Measurements from ENCODE around the gene TRAF5. TPM values are rescaled to one million over a fixed set of nuclear protein-coding genes. Genes with fewer than 3 reads are reported as not detected.

The TRAF5 gene
- total and polyA plus RNA-seq, 11 donors, result 1.3 to 8.8 (median 2.1) TPM

DNA sequence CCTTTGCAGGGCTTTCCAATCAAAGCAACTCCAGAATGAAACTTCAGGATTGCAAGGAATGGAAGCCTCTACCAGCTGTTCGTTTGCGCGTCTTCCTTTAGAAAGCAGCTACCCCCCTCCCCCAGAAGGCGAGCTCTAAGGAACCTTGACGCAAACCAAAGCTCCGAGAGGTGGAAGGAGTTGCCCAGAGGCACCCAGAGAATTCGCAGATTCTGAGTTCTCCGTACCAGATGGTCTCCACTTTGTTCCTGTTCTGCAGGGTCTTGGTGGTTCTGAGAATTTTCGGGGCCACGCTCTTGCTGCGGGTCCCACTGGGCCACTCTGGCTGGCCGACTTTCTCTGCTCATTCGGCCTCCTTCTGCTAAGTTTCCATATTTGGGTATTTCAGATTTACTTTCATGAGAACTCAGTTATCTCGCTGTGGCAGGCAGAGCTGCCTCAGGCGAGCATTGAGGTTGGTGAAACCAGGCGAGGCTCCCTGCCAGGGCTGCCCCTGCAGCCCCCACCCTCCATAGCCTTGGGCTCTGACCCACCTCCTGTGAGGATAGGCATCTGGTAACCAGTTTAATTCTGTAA, 801 bp downstream of the TRAF5 start:
- H3K36me3 ChIP-seq, result no peaks in the 10 kb centered on the region
- WGBS, 4 donors, result 22 to 28% (median 25%) methylated on average over 16 of the region's 16 CpGs
- H3K27me3 ChIP-seq, result no peaks in the 10 kb centered on the region
- H3K4me1 ChIP-seq, result peaks cover 0 to 59% (median 15%) of the 10 kb centered on the region in 12 donors
- H3K4me3 ChIP-seq, result peak overlapping the region; percentile 65 to 93 (median 74)
- peak overlapping the region; percentile 14 to 86 (median 69) for H3K27ac ChIP-seq
- peak in 2 of 5 donors; percentile 25 for DNase-seq
- intact Hi-C loops (cut with DNase I), result loop anchor here (5.0 to 10.0 kb wide), 6 partner anchors 55 to 327 kb away; no protein-coding TSS in a partner anchor
- H3K9me3 ChIP-seq, result no peaks in the 10 kb centered on the region
- TF ChIP-seq POLR2A (IDR thresholded peaks at IDR 0.05), result no peak
- no peak for TF ChIP-seq CTCF (IDR thresholded peaks at IDR 0.05)
- peak; percentile 4 to 41 (median 26) for ATAC-seq

DNA sequence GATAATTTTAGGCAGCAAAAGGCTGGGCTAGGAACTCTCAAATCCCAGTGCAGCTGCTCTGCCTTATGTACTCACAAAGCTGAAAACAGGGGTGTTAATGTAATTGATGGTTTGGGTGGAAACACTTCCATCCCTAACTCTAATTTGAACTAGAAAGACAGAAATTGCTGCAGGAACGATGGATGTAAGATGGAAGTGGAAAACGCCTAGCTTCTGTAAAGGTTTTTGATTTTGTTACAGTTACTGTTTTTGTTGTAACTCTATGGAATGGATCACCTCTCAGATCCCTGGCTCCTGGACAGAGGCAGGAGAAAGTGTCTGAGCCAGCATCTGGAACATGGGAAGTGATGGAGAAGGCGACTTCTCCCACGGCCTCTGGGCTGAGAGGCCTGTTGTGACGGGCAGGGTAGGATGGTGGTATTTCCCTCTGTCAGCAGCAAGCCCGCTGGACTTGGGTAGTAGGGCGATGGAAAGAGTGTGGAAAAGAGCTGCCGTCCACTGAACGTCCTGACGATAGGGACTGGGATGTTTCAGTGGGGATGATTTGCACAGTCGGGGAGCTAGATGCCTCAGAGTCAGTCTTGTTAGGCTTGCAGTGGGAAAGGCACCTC, 1.6 kb downstream of the TRAF5 start:
- Histone ChIP-seq H3K4me1 (peaks cover 0 to 66% (median 15%) of the 10 kb centered on the region in 12 donors), H3K27me3 (no peaks in the 10 kb centered on the region), H3K27ac (peak overlapping the region in 8 of 12 donors; percentile 11 to 86 (median 76)), H3K4me3 (peak overlapping the region in 8 of 12 donors; percentile 65 to 93 (median 78)), H3K36me3 (no peaks in the 10 kb centered on the region), H3K9me3 (no peaks in the 10 kb centered on the region)
- intact Hi-C loops (cut with DNase I), result loop anchor here (5.0 to 10.0 kb wide), 6 partner anchors 54 to 327 kb away; no protein-coding TSS in a partner anchor
- DNase-seq, result no peak
- no peak for ATAC-seq
- TF ChIP-seq POLR2A (IDR thresholded peaks at IDR 0.05), result no peak
- no peak for TF ChIP-seq CTCF (IDR thresholded peaks at IDR 0.05)
- WGBS, 4 donors, result 83 to 93% (median 86%) methylated on average over 11 of the region's 11 CpGs

GRCh38 chr1:211328866-211329475, 2.3 kb downstream of the TRAF5 start:
- DNase-seq, result no peak
- intact Hi-C loops (cut with DNase I), result loop anchor here (5.0 to 10.0 kb wide), 6 partner anchors 53 to 326 kb away; no protein-coding TSS in a partner anchor
- no peaks in the 10 kb centered on the region for H3K27me3 ChIP-seq
- H3K27ac ChIP-seq, result peak overlapping the region in 1 of 12 donors; percentile 82
- peak overlapping the region in 2 of 12 donors; percentile 76 to 84 for H3K4me3 ChIP-seq
- ATAC-seq, result no peak
- no peaks in the 10 kb centered on the region for H3K36me3 ChIP-seq
- 89 to 96% (median 89%) methylated on average over 6 of the region's 6 CpGs for WGBS, 4 donors
- TF ChIP-seq POLR2A (IDR thresholded peaks at IDR 0.05) (no peak), CTCF (IDR thresholded peaks at IDR 0.05) (no peak)
- peaks cover 0 to 66% (median 15%) of the 10 kb centered on the region in 12 donors for H3K4me1 ChIP-seq
- H3K9me3 ChIP-seq, result no peaks in the 10 kb centered on the region

DNA sequence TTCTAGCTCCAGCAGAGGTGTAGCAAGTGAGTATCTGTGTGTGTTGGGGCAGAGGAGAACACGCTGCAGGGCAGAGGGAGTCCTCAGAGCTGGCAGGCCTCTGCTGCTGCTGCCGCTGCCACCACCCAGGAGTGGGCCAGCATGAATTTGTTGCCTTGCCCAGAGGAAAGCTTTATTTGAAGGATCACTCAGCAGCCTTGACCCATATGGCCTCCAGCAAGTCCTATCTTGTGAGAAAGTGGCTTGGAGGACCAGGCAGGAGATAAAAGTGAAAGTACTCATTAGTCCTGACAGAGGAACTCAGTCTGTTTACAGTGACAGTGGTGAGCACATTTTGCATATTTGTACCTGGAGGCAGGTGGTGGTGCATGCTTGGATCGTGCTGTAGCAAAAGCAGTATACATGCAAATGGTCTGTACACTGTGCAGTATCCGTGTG, 3.1 kb downstream of the TRAF5 start:
- Histone ChIP-seq H3K9me3 (no peaks in the 10 kb centered on the region), H3K27me3 (no peaks in the 10 kb centered on the region), H3K4me1 (peaks cover 0 to 70% (median 15%) of the 10 kb centered on the region in 12 donors), H3K36me3 (no peaks in the 10 kb centered on the region), H3K4me3 (peak overlapping the region in 1 of 12 donors; percentile 12), H3K27ac (peak overlapping the region in 1 of 12 donors; percentile 82)
- intact Hi-C loops (cut with DNase I), result loop anchor here (5.0 to 10.0 kb wide), 7 partner anchors 48 to 325 kb away; no protein-coding TSS in a partner anchor
- no peak for ATAC-seq
- TF ChIP-seq CTCF (IDR thresholded peaks at IDR 0.05) (no peak), POLR2A (IDR thresholded peaks at IDR 0.05) (no peak)
- no peak for DNase-seq
- WGBS, 4 donors, result 89 to 95% (median 91%) methylated on average over 3 to 4 of the region's 4 CpGs
